IMR-90 (cell line): ENCODE results near the gene GGACT. TPM values are rescaled to one million over a fixed set of nuclear protein-coding genes. Genes with fewer than 3 reads are reported as not detected.

ENCODE experiments used
- ATAC-seq: fragments of 200-7000 bp; cut with Tn5 transposase; 2 replicates; pipeline ENCODE4 v1.9.1; 2020; ENCODE audit warnings: low read depth, mild to moderate bottlenecking, moderate library complexity
- BruUV-seq: library from RNA; stranded (reverse); fragments of 400-500 nt; replicated peaks from 2 replicates; lab custom pipeline; 2021; lab: Mats Ljungman, UMichigan
- CTCF ChIA-PET: fragments of 300-600 bp; formaldehyde crosslinking; extraction: SDS; loops from one replicate; lab custom pipeline; 2021; ENCODE audit warnings: antibody characterized with exemption; lab: Yijun Ruan, JAX
- POLR2A ChIA-PET: fragments of 300-600 bp; sonication (Branson Sonifier 250); formaldehyde crosslinking; loops from one replicate; lab custom pipeline; 2022; ENCODE audit warnings: antibody characterized with exemption; ENCODE audit not compliant: unreplicated experiment; lab: Charles Lee
- DNase-seq: peaks from one replicate; pipeline ENCODE4 v3.0.0; 2013
- H2AFZ ChIP-seq: replicated peaks from 2 replicates; pipeline ENCODE3; 2013; ENCODE audit warnings: low read length, mild to moderate bottlenecking; ENCODE audit not compliant: poor library complexity
- H2AK5ac ChIP-seq: 2 replicates; pipeline ENCODE4 v1.6.1; 2013; ENCODE audit warnings: low read depth, low read length, inconsistent platforms
- H2AK9ac ChIP-seq: replicated peaks from 2 replicates; pipeline ENCODE3; 2013; ENCODE audit warnings: mild to moderate bottlenecking, low read depth, low read length, moderate library complexity; ENCODE audit not compliant: poor library complexity
- H2BK120ac ChIP-seq: 2 replicates; pipeline ENCODE4 v1.6.1; 2013; ENCODE audit warnings: low read depth, low read length, inconsistent platforms
- H2BK15ac ChIP-seq: 3 replicates; pipeline ENCODE4 v1.6.1; 2013; ENCODE audit warnings: low read depth, low read length, inconsistent platforms
- H2BK20ac ChIP-seq: 2 replicates; pipeline ENCODE4 v1.6.1; 2013; ENCODE audit warnings: low read depth, mild to moderate bottlenecking, inconsistent platforms, low read length, moderate library complexity
- H2BK5ac ChIP-seq: 2 replicates; pipeline ENCODE4 v1.6.1; 2013; ENCODE audit warnings: mild to moderate bottlenecking, low read depth, low read length, inconsistent platforms; ENCODE audit not compliant: poor library complexity, severe bottlenecking
- H3K14ac ChIP-seq: replicated peaks from 2 replicates; pipeline ENCODE4 v1.6.1; 2013; ENCODE audit warnings: low read depth, low read length, inconsistent platforms
- H3K18ac ChIP-seq: 2 replicates; pipeline ENCODE4 v1.6.1; 2013; ENCODE audit warnings: low read depth, low read length, control low read depth
- H3K23ac ChIP-seq: 2 replicates; pipeline ENCODE4 v1.6.1; 2013; ENCODE audit warnings: low read depth, low read length, inconsistent platforms
- H3K27ac ChIP-seq: 2 replicates; pipeline ENCODE4 v1.5.1; 2013; ENCODE audit warnings: mild to moderate bottlenecking, control low read depth, low read length; ENCODE audit not compliant: insufficient read depth
- H3K27me3 ChIP-seq: 2 replicates; pipeline ENCODE4 v1.6.1; 2013; ENCODE audit warnings: low read length; ENCODE audit not compliant: control insufficient read depth, insufficient read depth
- H3K36me3 ChIP-seq: 2 replicates; pipeline ENCODE4 v1.6.1; 2013; ENCODE audit warnings: low read length, mixed read lengths; ENCODE audit not compliant: control insufficient read depth, insufficient read depth
- H3K4ac ChIP-seq: 2 replicates; pipeline ENCODE4 v1.6.1; 2013; ENCODE audit warnings: low read depth, low read length, inconsistent platforms
- H3K4me1 ChIP-seq: 2 replicates; pipeline ENCODE4 v1.6.1; 2013; ENCODE audit warnings: low read length, mixed read lengths; ENCODE audit not compliant: control insufficient read depth, insufficient read depth
- H3K4me2 ChIP-seq: 2 replicates; pipeline ENCODE4 v1.6.1; 2013; ENCODE audit warnings: low read depth, mild to moderate bottlenecking, control low read depth, low read length, moderate library complexity
- H3K4me3 ChIP-seq: 2 replicates; pipeline ENCODE4 v1.5.1; 2013; ENCODE audit warnings: low read depth, mild to moderate bottlenecking, control low read depth, low read length, moderate library complexity; ENCODE audit not compliant: insufficient read depth
- H3K56ac ChIP-seq: 2 replicates; pipeline ENCODE4 v1.6.1; 2013; ENCODE audit warnings: low read length, inconsistent platforms; ENCODE audit not compliant: insufficient read depth; ENCODE audit errors: extremely low read depth
- H3K79me1 ChIP-seq, 2 experiments: 2 replicates each; pipeline ENCODE4 v1.6.1; 2013; ENCODE audit warnings: low read length in 2 of 2, inconsistent platforms in 1 of 2, low read depth in 1 of 2
- H3K9ac ChIP-seq: 2 replicates; pipeline ENCODE4 v1.6.1; 2013; ENCODE audit warnings: low read depth, low read length, control low read depth
- H3K9me1 ChIP-seq: 2 replicates; pipeline ENCODE4 v1.6.1; 2013; ENCODE audit warnings: low read length, inconsistent platforms; ENCODE audit not compliant: insufficient read depth
- H3K9me3 ChIP-seq: 2 replicates; pipeline ENCODE4 v1.6.1; 2013; ENCODE audit warnings: low read length; ENCODE audit not compliant: control insufficient read depth, insufficient read depth
- H4K20me1 ChIP-seq: 2 replicates; pipeline ENCODE4 v1.6.1; 2013; ENCODE audit warnings: low read length, inconsistent platforms; ENCODE audit not compliant: insufficient read depth
- H4K5ac ChIP-seq: 2 replicates; pipeline ENCODE4 v1.6.1; 2013; ENCODE audit warnings: mild to moderate bottlenecking, low read depth, low read length, control low read depth
- H4K8ac ChIP-seq, 2 experiments: 2 replicates each; pipeline ENCODE4 v1.6.1; 2013; ENCODE audit warnings: low read depth in 2 of 2, low read length in 2 of 2, control low read depth in 1 of 2, inconsistent platforms in 1 of 2
- H4K91ac ChIP-seq: 2 replicates; pipeline ENCODE4 v1.6.1; 2013; ENCODE audit warnings: low read depth, low read length, inconsistent platforms; ENCODE audit not compliant: insufficient read depth
- BHLHE40 ChIP-seq: fragments of 150-350 bp; IDR thresholded peaks from 2 replicates; pipeline ENCODE4 v1.6.1; 2016; ENCODE audit warnings: mild to moderate bottlenecking, low read depth, low read length
- CEBPB ChIP-seq: IDR thresholded peaks from 2 replicates; pipeline ENCODE4 v1.6.1; 2012; ENCODE audit warnings: low read depth, low read length, improper control_type of control experiment
- CHD1 ChIP-seq: IDR thresholded peaks from 2 replicates; pipeline ENCODE4 v1.6.1; 2012; ENCODE audit warnings: low read depth, low read length, improper control_type of control experiment
- CTCF ChIP-seq: conservative IDR thresholded peaks from 2 replicates; pipeline ENCODE4 v1.5.1; 2012; ENCODE audit warnings: mild to moderate bottlenecking, low read depth, low read length, improper control_type of control experiment
- ELK1 ChIP-seq: fragments of 150-350 bp; IDR thresholded peaks from 2 replicates; pipeline ENCODE4 v1.6.1; 2016; ENCODE audit warnings: low read depth, mild to moderate bottlenecking, low read length, moderate library complexity, borderline replicate concordance
- FOS ChIP-seq: fragments of 150-350 bp; IDR thresholded peaks from 2 replicates; pipeline ENCODE4 v1.6.1; 2016; ENCODE audit warnings: low read depth, low read length
- MAFK ChIP-seq: IDR thresholded peaks from 2 replicates; pipeline ENCODE4 v1.6.1; 2012; ENCODE audit warnings: low read depth, low read length, improper control_type of control experiment
- MAZ ChIP-seq: IDR thresholded peaks from 2 replicates; pipeline ENCODE4 v1.6.1; 2012; ENCODE audit warnings: low read depth, mild to moderate bottlenecking, low read length, improper control_type of control experiment, moderate library complexity, borderline replicate concordance
- MXI1 ChIP-seq: IDR thresholded peaks from 2 replicates; pipeline ENCODE4 v1.6.1; 2012; ENCODE audit warnings: low read depth, mild to moderate bottlenecking, low read length, moderate library complexity, borderline replicate concordance
- NFE2L2 ChIP-seq: fragments of 150-350 bp; IDR thresholded peaks from 2 replicates; pipeline ENCODE4 v1.6.1; 2016; ENCODE audit warnings: low read depth, mild to moderate bottlenecking, low read length
- POLR2A ChIP-seq: IDR thresholded peaks from 2 replicates; pipeline ENCODE4 v1.6.1; 2012; ENCODE audit warnings: mild to moderate bottlenecking, low read depth, low read length
- RAD21 ChIP-seq: IDR thresholded peaks from 2 replicates; pipeline ENCODE4 v1.6.1; 2012; ENCODE audit warnings: low read length, improper control_type of control experiment
- RCOR1 ChIP-seq: IDR thresholded peaks from 2 replicates; pipeline ENCODE4 v1.6.1; 2012; ENCODE audit warnings: mild to moderate bottlenecking, low read length, improper control_type of control experiment; ENCODE audit not compliant: insufficient replicate concordance
- RFX5 ChIP-seq: IDR thresholded peaks from 2 replicates; pipeline ENCODE4 v1.8.0; 2012; ENCODE audit warnings: low read depth, mild to moderate bottlenecking, low read length, moderate library complexity
- SMC3 ChIP-seq: fragments of 150-350 bp; IDR thresholded peaks from 2 replicates; pipeline ENCODE4 v1.6.1; 2016; ENCODE audit warnings: low read depth, mild to moderate bottlenecking, antibody characterized with exemption, low read length, moderate library complexity
- USF2 ChIP-seq: fragments of 150-350 bp; IDR thresholded peaks from 2 replicates; pipeline ENCODE4 v1.6.1; 2017; ENCODE audit warnings: mild to moderate bottlenecking, antibody characterized with exemption, low read length, low read depth
- whole genome bisulfite sequencing, 2 experiments: methylation state at CpG; one replicate each; pipeline versions ENCODE4 v1.1.5 to v1.1.7; 2013; ENCODE audit warnings: missing lambda C conversion rate in 2 of 2; ENCODE audit not compliant: insufficient read length in 1 of 2; ENCODE audit errors: extremely low coverage in 2 of 2; 5-methylcytosine and 5-hydroxymethylcytosine counted together
- dilution Hi-C: fragments of 300-500 bp; cut with HindIII; formaldehyde crosslinking; loops from one replicate; pipeline ENCODE4 v1.14.3; 2018; ENCODE audit warnings: low sequenced_read_pairs; ENCODE audit not compliant: unreplicated experiment
- in situ Hi-C: fragments of 300-500 bp; cut with MboI; formaldehyde crosslinking; loops from 3 replicates; pipeline ENCODE4 v1.14.3; 2019; ENCODE audit warnings: low sequenced_read_pairs, inconsistent platforms, mixed read lengths
- intact Hi-C: fragments of 100-400 bp; cut with micrococcal nuclease; formaldehyde crosslinking; loops from 2 replicates; pipeline ENCODE4 v1.10.0; 2022
- polyA plus RNA-seq, 3 experiments: library from polyadenylated mRNA; depleted of rRNA; stranded (reverse); fragments of >200 nt; gene quantifications; 2 replicates each; pipeline ENCODE4 v1.2.3, GENCODE V29; 2012; ENCODE audit warnings: low replicate concordance in 1 of 3
- total RNA-seq: library from RNA; depleted of rRNA; stranded (reverse); fragments of >200 nt; gene quantifications from 2 replicates; pipeline ENCODE4 v1.2.3, GENCODE V29; 2012

GGACT gene
- total and polyA plus RNA-seq, 2 of the 4 experiments (the other 2 are of a cell fraction), result 2.0 to 2.6 TPM

- intact Hi-C loops, result no loop called here
- Histone ChIP-seq H2BK15ac (no peak overlapping the region), H3K79me1 (no peaks in the 10 kb centered on the region), H3K4me3 (no peak overlapping the region), H3K14ac (no peak overlapping the region), H3K9me1 (no peaks in the 10 kb centered on the region), H4K5ac (no peak overlapping the region), H3K4me1 (no peaks in the 10 kb centered on the region; the same call in 1 of the 2 replicates), H2BK20ac (no peak overlapping the region), H2AK9ac (no peak overlapping the region), H2AK5ac (no peak overlapping the region), H3K23ac (no peak overlapping the region), H2AFZ (no peak overlapping the region), H4K91ac (no peak overlapping the region), H3K4ac (no peak overlapping the region), H3K27me3 (no peaks in the 10 kb centered on the region), H3K4me2 (no peak overlapping the region), H3K18ac (no peak overlapping the region), H2BK5ac (no peak overlapping the region), H3K9me3 (no peaks in the 10 kb centered on the region), H3K36me3 (no peaks in the 10 kb centered on the region), H2BK120ac (no peak overlapping the region), H4K20me1 (no peaks in the 10 kb centered on the region), H3K27ac (no peak overlapping the region), H3K9ac (no peak overlapping the region), H4K8ac (no peak overlapping the region), H3K56ac (no peak overlapping the region)
- no TSS peak for BruUV-seq
- WGBS, 2 experiments, result 90% methylated on average over 2 of the region's 6 CpGs; no CpG with 5 or more reads in 1 of the 2 experiments
- TF ChIP-seq USF2, result no peak
- no peak for TF ChIP-seq ELK1
- TF ChIP-seq BHLHE40, result no peak
- no peak for TF ChIP-seq MXI1
- TF ChIP-seq NFE2L2, result no peak
- TF ChIP-seq CTCF, result no peak
- TF ChIP-seq MAFK, result no peak
- no peak for TF ChIP-seq FOS
- TF ChIP-seq RCOR1, result no peak
- no peak for TF ChIP-seq MAZ
- TF ChIP-seq POLR2A, result no peak
- no peak for TF ChIP-seq SMC3
- no peak for TF ChIP-seq RAD21
- no peak for TF ChIP-seq CHD1
- TF ChIP-seq RFX5, result no peak
- TF ChIP-seq CEBPB, result no peak
- dilution Hi-C loops, result no loop called here
- ATAC-seq, result no peak
- CTCF ChIA-PET, result no interaction called here
- POLR2A ChIA-PET, result no interaction called here
- peak; percentile 40 for DNase-seq
- in situ Hi-C loops, result no loop called here
These were observed 22.0 kb downstream of the GGACT start for GRCh38 chr13:100566543-100566942.
